Sigmoid colon (tissue), 7 donors: ENCODE data around the gene GPBAR1. TPM values are rescaled to one million over a fixed set of nuclear protein-coding genes. Genes with fewer than 3 reads are reported as not detected.
A peak's percentile ranks its signal among the peaks of the same experiment; 100 is the strongest.

ENCODE experiments used
- DNase-seq: peaks from one replicate; pipeline ENCODE4 v3.0.0-alpha.2; 2019
- H3K27ac ChIP-seq, 4 donors: fragments of 200-600 bp; sonication (generic); one replicate each; pipeline ENCODE4 v1.5.1; 2016 to 2019; ENCODE audit warnings: mild to moderate bottlenecking in 1 of 4
- H3K27me3 ChIP-seq, 3 donors: fragments of 200-600 bp; sonication (generic); one replicate each; pipeline ENCODE4 v1.5.1; 2019; ENCODE audit warnings: mild to moderate bottlenecking in 1 of 3
- H3K36me3 ChIP-seq, 4 donors: fragments of 200-600 bp; sonication (generic); one replicate each; pipeline ENCODE4 v1.5.1; 2016 to 2019
- H3K4me1 ChIP-seq, 4 donors: fragments of 200-600 bp; sonication (generic); one replicate each; pipeline ENCODE4 v1.5.1; 2017 to 2019
- H3K4me3 ChIP-seq, 4 donors: fragments of 200-600 bp; sonication (generic); one replicate each; pipeline ENCODE4 v1.5.1; 2017 to 2019; ENCODE audit warnings: mild to moderate bottlenecking in 2 of 4, moderate library complexity in 1 of 4
- H3K9me3 ChIP-seq, 4 donors: fragments of 200-600 bp in 3 of 4; sonication (generic) in 3 of 4; one replicate each; pipeline versions ENCODE4 v1.5.1 to v1.6.1; 2013 to 2019
- CTCF ChIP-seq, 4 experiments: fragments of 450-650 bp in 3 of 4; fragments of 200-600 bp in 1 of 4; IDR thresholded peaks; one replicate each; pipeline ENCODE4 v1.5.1; 2016 to 2019; ENCODE audit warnings: antibody characterized with exemption in 4 of 4, mild to moderate bottlenecking in 3 of 4, moderate library complexity in 2 of 4
- EP300 ChIP-seq, 4 donors: sonication (generic); formaldehyde crosslinking; IDR thresholded peaks; one replicate each; pipeline ENCODE4 v1.6.1; 2017; ENCODE audit warnings: antibody characterized with exemption in 4 of 4
- POLR2A ChIP-seq, 2 donors: fragments of 450-650 bp; IDR thresholded peaks; one replicate each; pipeline ENCODE4 v1.6.1; 2016; ENCODE audit warnings: antibody characterized with exemption in 2 of 2, mild to moderate bottlenecking in 2 of 2, moderate library complexity in 2 of 2
- POLR2AphosphoS5 ChIP-seq, 4 donors: sonication (generic); formaldehyde crosslinking; IDR thresholded peaks; one replicate each; pipeline ENCODE4 v1.6.1; 2017; ENCODE audit warnings: antibody characterized with exemption in 4 of 4
- WGBS, 2 donors: extraction: QIAGEN DNeasy Blood & Tissue Kit; methylation state at CpG; one replicate each; pipeline ENCODE4 v1.1.7; 2013; 5-methylcytosine and 5-hydroxymethylcytosine counted together
- intact Hi-C: fragments of 100-400 bp; cut with DNase I; formaldehyde crosslinking; loops from one replicate; pipeline ENCODE4 v1.15.1; 2023
- polyA plus RNA-seq, 3 donors: library from polyadenylated mRNA; stranded (reverse); fragments of 200-250 nt; gene quantifications; one replicate each; pipeline ENCODE4 v1.2.3, GENCODE V29; 2013
- total RNA-seq, 4 donors: library from RNA; depleted of rRNA; stranded (reverse); fragments of >200 nt; gene quantifications; one replicate each; pipeline ENCODE4 v1.1.0, GENCODE V29; 2016
- donor health status: healthy with polysubstance abuse.
- donor health status: Bipolar disorder and iron deficiency.
- donor health status: healthy.

GPBAR1 gene
- total and polyA plus RNA-seq, 7 donors = 0.60 to 7.1 (median 3.1) TPM

GRCh38 chr2:218217360-218218267 lies 43.2 kb upstream of the GPBAR1 start:
- Histone ChIP-seq H3K27ac (peak overlapping the region; percentile 91 to 97 (median 94)), H3K9me3 (no peaks in the 10 kb centered on the region), H3K4me3 (peak overlapping the region; percentile 67 to 99 (median 86)), H3K27me3 (no peaks in the 10 kb centered on the region), H3K4me1 (peaks cover 0 to 55% (median 49%) of the 10 kb centered on the region in 4 donors), H3K36me3 (no peaks in the 10 kb centered on the region)
- intact Hi-C loops = loop anchor here (2.0 kb wide), 1 partner anchor 41 kb away; no protein-coding TSS in a partner anchor
- TF ChIP-seq EP300 (IDR thresholded peaks at IDR 0.05) (no peak), CTCF (IDR thresholded peaks at IDR 0.05) (no peak), POLR2AphosphoS5 (IDR thresholded peaks at IDR 0.05) (peak in 1 of 4 donors; percentile 14), POLR2A (IDR thresholded peaks at IDR 0.05) (no peak)
- 0 to 1% methylated on average over 47 of the region's 47 CpGs for WGBS, 2 donors
- DNase-seq = peak; percentile 83

GRCh38 chr2:218218268-218219185 lies 42.3 kb upstream of the GPBAR1 start:
- Histone ChIP-seq H3K36me3 (no peaks in the 10 kb centered on the region), H3K4me3 (peak overlapping the region; percentile 67 to 99 (median 86)), H3K9me3 (no peaks in the 10 kb centered on the region), H3K4me1 (peaks cover 0 to 64% (median 57%) of the 10 kb centered on the region in 4 donors), H3K27ac (peak overlapping the region; percentile 91 to 97 (median 94)), H3K27me3 (no peaks in the 10 kb centered on the region)
- intact Hi-C loops = loop anchor here (2.0 kb wide), 1 partner anchor 40 kb away; no protein-coding TSS in a partner anchor
- no peak for TF ChIP-seq POLR2A (IDR thresholded peaks at IDR 0.05)
- no peak for TF ChIP-seq POLR2AphosphoS5 (IDR thresholded peaks at IDR 0.05)
- TF ChIP-seq CTCF (IDR thresholded peaks at IDR 0.05) = no peak
- TF ChIP-seq EP300 (IDR thresholded peaks at IDR 0.05) = no peak
- 15 to 19% methylated on average over 4 of the region's 4 CpGs for WGBS, 2 donors
- DNase-seq = no peak

GRCh38 chr2:218219934-218220333 lies 40.9 kb upstream of the GPBAR1 start:
- peak overlapping the region in 3 of 4 donors; percentile 92 to 97 (median 96) for H3K27ac ChIP-seq
- 35 to 74% methylated on average over 2 of the region's 2 CpGs for WGBS, 2 donors
- H3K27me3 ChIP-seq = no peaks in the 10 kb centered on the region
- H3K9me3 ChIP-seq = no peaks in the 10 kb centered on the region
- H3K4me1 ChIP-seq = peaks cover 0 to 75% (median 65%) of the 10 kb centered on the region in 4 donors
- H3K4me3 ChIP-seq = peak overlapping the region in 2 of 4 donors; percentile 4 to 75
- no peak for DNase-seq
- peaks cover 0 to 5% (median 0%) of the 10 kb centered on the region in 4 donors for H3K36me3 ChIP-seq
- intact Hi-C loops = loop anchor here (2.0 kb wide), 1 partner anchor 39 kb away; no protein-coding TSS in a partner anchor
- TF ChIP-seq POLR2AphosphoS5 (IDR thresholded peaks at IDR 0.05) (no peak), POLR2A (IDR thresholded peaks at IDR 0.05) (no peak), EP300 (IDR thresholded peaks at IDR 0.05) (no peak), CTCF (IDR thresholded peaks at IDR 0.05) (no peak)

- H3K27ac ChIP-seq = peak overlapping the region in 2 of 4 donors; percentile 10 to 26
- 47 to 76% methylated on average over 5 of the region's 5 CpGs for WGBS, 2 donors
- H3K27me3 ChIP-seq = no peaks in the 10 kb centered on the region
- H3K4me1 ChIP-seq = peaks cover 0 to 74% (median 65%) of the 10 kb centered on the region in 4 donors
- no peak for TF ChIP-seq EP300 (IDR thresholded peaks at IDR 0.05)
- no peak for TF ChIP-seq POLR2AphosphoS5 (IDR thresholded peaks at IDR 0.05)
- no peak for TF ChIP-seq POLR2A (IDR thresholded peaks at IDR 0.05)
- TF ChIP-seq CTCF (IDR thresholded peaks at IDR 0.05) = no peak
- DNase-seq = no peak
- intact Hi-C loops = no loop called here
- H3K36me3 ChIP-seq = peaks cover 0 to 16% (median 3%) of the 10 kb centered on the region in 4 donors
- H3K4me3 ChIP-seq = no peak overlapping the region
- no peaks in the 10 kb centered on the region for H3K9me3 ChIP-seq
Measured at GRCh38 chr2:218221000-218221399, 39.8 kb upstream of the GPBAR1 start.
